Stimulated activated CD8-positive, alpha-beta memory T cell treated with anti-CD3 and anti-CD28 coated beads, Interleukin-12 subunit alpha, Interleukin-12 subunit beta, amount 100 ng/mL, for 1 hour (primary cell): ENCODE data around the gene PPP1R13L.

Experiments
- DNase-seq: peaks from one replicate; pipeline ENCODE4 v3.0.0-alpha.2; 2020; ENCODE audit warnings: low read depth

The PPP1R13L gene

GRCh38 chr19:45368127-45368526, 36.7 kb downstream of the PPP1R13L start:
- no peak for DNase-seq

DNA sequence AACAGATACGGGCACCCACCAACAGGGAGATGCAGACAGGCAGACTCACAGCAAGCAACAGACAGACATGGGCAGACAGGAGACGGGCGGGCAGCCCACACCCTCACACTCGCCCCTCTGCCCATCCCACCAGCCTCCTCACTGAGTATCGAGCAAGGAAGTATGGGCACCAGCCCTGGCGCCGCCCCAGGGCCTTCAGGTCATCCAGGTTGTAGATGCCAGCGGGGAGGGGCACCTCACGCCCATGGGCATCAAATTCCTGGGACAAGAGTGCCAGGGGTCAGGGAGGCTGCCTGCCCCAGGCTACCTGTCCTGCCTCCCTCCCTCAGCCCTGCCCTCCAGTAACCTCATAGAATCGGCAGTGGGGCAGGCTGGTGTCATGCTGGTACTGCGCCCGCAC, 40.2 kb downstream of the PPP1R13L start:
- DNase-seq, result no peak

DNA sequence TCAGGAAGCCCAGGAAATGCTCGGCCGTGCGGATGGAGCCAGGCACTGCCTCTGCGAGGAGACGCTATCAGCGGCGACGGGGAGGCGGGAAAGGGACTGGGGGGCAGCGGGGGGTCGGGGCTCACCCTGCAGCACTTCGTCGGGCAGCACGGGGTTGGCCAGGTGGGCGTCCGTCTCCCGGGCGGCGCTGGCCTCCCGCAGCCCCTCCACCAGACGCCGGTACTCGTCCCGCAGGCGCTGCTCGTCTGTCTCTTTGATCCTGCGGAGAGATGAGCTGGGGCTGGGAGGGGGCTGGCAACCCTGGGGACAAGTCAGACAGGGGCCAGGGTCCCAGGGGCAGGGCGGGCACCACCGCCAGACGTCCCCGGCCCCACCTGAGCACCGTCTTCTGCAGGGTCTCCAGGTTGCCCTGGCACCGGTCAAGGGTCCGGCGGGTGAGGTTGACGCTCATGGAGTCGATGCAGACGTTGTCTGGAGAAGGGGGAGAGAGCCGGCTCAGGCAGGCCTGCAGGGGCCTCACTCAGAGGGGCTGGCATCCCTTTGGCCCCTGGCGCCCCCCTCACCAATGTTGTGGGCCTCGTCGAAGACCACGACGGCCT, 40.9 kb downstream of the PPP1R13L start:
- no peak for DNase-seq

GRCh38 chr19:45362291-45362690, 42.6 kb downstream of the PPP1R13L start:
- DNase-seq, result no peak

- no peak for DNase-seq
Measured at GRCh38 chr19:45361608-45362007, 43.3 kb downstream of the PPP1R13L start.

DNA sequence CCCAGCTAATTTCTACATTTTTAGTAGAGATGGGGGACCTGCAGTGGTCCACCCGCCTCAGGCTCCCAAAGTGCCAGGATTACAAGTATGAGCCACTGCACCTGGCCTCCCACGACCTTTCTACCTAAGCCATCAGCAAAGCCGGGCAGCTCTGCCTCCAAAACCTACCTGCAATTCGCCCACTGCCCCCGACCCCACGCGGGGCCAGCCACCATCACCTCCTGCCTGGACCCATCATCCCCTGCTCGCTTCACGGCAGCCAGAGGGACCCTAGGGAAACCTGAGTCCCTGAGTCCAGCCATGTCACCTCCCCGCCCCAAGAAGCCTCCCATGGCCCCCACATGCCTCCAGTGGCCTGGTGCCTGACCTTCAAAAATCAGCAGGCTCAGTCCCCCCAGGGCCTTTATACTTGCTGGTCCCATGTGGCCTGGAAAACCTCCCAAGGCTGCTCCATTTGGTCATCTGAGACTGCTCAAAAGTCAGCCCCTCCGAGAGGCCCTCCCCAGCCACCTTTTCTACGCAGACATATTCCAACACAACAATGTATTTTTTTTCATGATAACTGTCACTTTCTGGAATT, 46.6 kb downstream of the PPP1R13L start:
- no peak for DNase-seq

- no peak for DNase-seq
Measured at GRCh38 chr19:45357445-45357783, 47.5 kb downstream of the PPP1R13L start.

- DNase-seq, result no peak
Measured at GRCh38 chr19:45356760-45357444, 48.0 kb downstream of the PPP1R13L start.

GRCh38 chr19:45355910-45356309, 49.0 kb downstream of the PPP1R13L start:
- no peak for DNase-seq

DNA sequence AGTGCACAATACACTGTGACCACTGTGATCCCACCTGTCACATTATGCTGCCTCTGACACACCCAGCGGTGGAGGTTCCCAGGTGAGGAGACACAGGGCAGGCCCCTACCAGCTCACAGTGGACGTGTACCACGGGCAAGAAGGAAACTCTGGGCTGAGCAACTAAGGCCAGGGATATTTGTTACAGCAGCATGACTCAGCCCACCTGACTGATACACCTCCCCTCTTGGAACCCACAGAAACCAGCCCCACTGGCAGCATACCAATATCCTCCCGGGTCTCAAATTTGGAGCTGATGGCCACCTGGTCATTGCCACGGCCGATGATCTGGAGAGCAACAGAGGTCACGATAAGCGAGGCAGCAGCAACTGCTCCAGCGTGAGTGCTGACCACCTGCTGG, 49.5 kb downstream of the PPP1R13L start:
- no peak for DNase-seq

DNA sequence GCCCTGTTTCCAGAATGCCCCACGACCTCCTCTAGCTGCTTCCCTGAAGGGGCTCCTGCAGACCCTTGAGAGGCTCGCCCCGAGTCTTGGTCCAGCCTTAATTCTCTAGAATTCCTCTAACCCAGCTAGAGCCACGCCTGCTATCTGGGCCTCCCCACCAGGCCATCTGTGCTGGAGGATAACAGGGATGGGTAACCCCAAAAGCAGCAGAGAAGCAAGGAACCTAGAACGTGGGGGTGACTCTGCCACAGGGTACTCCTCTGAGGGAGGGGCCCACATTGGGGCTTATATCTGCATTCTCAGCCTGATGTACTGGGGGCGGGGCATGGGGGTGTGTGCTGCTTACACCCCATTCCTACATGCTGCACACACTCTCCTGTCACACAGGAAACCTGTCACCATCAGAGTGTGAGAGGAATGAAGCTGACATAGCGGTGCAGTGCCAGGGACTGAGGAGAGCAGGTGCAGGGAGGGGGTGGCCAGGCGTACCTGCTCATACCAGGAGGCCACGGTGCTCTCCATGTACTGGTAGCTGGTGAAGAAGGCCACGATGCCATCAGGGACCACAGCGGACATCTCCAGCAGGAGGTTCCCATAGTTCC, 50.5 kb downstream of the PPP1R13L start:
- no peak for DNase-seq

GRCh38 chr19:45352914-45353796, 51.7 kb downstream of the PPP1R13L start:
- no peak for DNase-seq

- DNase-seq, result no peak
Measured at GRCh38 chr19:45352471-45352870, 52.4 kb downstream of the PPP1R13L start.

- DNase-seq, result no peak
Measured at GRCh38 chr19:45352062-45352461, 52.8 kb downstream of the PPP1R13L start.

DNA sequence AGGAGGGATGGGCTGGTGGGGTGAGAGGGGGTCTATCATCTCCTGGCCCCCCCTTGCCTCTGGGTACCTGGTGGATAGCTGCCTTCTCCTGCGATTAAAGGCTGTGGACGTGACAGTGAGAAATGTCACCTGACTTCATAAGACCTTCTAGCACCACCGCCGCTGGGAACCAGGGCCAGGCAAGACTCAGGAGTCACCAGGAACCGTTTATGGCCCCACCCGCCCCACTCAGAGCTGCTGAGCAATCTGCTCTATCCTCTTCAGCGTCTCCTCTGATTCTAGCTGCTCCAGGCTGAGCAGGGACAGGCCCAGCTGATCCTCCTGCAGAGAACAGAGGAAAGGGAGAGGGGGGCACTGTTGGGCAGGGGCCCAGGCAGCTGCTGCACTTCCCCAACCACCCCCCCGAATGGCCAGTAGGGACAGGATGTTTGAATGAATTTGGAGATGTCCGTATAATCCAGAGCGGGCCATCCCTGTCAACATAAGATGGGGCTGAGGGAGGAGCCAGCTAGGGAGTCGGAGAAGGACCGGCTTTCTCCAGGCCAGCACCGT, 53.4 kb downstream of the PPP1R13L start:
- DNase-seq, result no peak

DNA sequence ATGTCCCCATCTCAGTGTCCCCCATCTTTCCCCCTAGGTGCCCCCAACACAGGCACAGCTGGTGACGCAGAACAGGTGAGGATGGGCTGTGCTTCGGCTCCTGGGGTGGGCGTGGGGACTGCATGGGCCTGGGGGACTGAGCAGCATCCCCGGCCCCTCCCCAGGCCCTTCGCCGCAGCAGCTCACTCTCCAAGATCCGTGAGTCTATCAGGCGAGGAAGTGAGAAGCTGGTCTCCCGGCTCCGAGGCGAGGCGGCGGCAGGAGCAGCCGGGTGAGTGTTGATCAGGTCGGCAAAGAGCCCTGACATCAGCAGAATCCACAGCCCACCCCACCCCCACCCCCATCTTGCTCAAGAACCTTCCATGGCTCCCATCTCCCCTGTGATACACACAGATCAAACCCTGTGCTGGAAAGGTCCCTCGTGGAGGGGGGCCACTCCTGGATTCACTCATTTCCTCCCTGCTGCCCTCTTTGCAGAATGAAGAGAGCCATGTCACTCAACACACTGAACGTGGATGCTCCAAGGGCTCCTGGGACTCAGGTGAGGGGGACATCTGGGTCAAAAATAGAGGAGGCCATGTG, 54.3 kb downstream of the PPP1R13L start:
- no peak for DNase-seq

DNA sequence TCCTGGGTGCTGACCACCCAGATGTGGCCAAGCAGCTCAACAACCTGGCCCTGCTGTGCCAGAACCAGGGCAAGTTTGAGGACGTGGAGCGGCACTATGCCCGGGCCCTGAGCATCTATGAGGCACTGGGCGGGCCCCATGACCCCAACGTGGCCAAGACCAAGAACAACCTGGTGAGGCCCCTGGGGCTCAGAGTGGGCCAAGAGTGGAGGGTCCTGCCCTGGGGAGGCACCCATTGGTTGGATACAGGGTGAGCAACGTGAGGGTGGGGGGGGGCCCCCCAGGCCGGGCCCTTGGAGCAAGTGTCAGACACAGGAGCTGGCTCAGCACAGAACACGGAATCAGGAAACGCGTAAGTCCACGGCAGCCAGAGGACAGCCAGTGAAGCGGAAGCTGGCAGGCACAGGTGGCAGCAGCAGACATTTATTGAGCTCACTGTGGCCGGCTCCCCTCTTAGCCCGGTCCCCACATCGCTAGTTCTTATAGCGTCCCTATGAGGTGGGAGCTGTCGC, 55.4 kb downstream of the PPP1R13L start:
- DNase-seq, result no peak

DNA sequence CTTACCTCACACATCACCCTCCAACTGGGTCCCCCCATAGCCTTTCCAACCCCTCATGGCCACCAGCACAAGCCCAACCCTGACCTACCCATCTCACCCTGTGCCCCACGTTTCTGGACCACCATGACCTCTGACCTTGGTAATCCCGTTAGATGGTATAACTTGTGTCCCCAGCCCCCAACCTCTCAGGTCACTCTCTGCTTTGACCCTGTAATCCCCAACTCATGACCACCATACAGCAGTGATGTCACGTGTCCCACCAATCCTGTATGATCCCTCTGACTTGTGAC, 55.8 kb downstream of the PPP1R13L start:
- DNase-seq, result no peak

DNA sequence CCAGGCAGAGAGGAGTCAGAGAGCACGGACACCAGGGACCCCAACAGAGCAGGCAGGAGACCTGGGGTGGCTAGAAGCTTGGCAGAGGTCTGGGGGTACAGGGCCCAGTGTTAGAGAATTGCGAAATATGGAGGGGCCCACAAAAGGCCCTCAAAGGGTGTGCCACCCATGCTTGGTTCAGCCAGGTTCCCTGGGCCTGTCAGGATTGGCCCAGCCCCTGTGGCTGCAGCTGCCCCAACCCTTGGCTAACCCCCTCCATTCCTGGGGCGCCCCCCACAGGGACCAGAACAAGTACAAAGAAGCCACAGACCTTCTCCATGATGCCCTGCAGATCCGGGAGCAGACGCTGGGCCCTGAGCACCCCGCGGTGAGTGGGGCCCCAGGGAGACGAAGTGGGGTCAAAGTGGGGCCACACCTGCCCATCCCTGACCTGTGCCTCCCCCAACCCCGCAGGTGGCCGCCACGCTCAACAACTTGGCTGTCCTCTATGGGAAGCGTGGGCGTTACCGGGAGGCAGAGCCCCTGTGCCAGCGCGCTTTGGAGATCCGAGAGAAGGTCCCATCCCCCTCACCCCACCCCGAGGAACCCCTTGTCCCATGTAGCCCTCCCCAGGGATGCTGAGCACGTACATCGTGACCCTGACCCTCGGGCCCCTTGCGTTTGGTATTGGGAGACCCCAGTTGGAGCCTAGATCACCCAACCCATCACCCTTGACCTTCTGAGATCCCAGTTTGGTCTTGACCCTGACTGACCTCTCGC, 56.3 kb downstream of the PPP1R13L start:
- no peak for DNase-seq

DNA sequence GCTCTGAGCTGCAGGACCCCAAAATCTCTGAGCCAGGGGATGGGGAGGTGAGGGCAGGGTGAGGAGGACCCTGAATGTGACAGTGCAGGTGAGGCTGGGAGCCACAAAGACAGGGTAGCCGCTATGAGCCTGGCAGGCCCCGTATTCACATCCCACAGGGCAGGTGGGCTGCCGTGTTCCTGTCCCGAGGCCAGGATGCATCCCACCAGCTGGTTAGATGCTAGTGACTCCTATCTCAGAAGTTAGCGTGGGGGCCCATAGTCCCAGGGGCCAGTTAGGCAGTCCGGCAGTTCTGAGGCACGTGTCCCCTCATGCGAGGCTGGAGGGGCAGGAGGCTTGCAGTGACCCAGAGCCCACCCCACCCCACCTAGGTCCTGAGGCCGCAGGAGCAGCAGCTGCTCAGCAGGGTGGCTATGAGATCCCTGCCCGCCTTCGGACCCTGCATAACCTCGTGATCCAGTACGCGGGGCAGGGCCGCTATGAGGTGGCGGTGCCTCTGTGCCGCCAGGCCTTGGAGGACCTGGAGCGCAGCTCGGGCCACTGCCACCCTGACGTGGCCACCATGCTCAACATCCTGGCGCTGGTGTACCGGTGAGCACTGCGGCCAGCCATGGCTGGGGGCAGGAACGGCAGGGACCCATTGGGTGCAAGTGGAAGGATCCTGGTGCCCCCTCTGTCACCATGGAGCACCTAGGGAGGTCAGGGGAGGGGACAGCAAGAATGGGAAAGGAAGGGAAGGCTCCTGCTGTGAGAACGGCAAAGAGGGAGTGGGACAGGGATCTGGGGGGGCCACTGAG, 57.1 kb downstream of the PPP1R13L start:
- DNase-seq, result no peak
